ENCODE measurements around the gene PRPS2. TPM values are rescaled to one million over a fixed set of nuclear protein-coding genes. Genes with fewer than 3 reads are reported as not detected.

The PRPS2 gene
- total and polyA plus RNA-seq, 2 of the 8 experiments (the other 6 are each of a cell fraction or from before 2014, with no cell fraction given): 11.8 to 31.4 TPM

DNA sequence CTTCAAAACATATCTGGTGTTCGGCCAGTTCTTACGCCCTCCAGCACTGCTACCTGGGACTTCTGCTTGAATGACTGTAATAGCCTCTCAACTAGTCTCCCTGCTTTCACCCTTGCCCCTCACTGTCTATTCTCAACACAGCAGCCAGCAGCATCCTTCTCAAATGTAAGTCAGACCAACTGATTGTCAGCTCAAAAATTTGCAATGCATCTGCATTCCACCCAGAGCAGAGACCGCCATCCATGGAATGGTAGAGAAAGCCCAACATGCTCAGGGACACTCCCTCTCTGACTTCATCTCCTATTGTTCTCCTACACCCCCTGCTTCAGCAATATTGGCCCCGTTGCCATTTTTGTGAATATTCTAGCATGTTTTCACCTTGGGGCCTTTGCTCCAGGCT is 81.5 kb downstream of the PRPS2 start:
- FAIRE-seq (no peak), DNase-seq (ENCODE audit: low read depth in 1 of 2, low spot score in 2 of 2) (no peak)
- Histone ChIP-seq H3K27ac (ENCODE audit: low read depth, low read length) (no peak overlapping the region), H3K9me3 (ENCODE audit: insufficient read depth in 2 of 2, low read depth in 1 of 2, low read length in 1 of 2) (no peaks in the 10 kb centered on the region), H3K79me1 (ENCODE audit: low read depth, low read length) (no peaks in the 10 kb centered on the region), H4K8ac (ENCODE audit: extremely low read depth, insufficient read depth, low read length) (no peak overlapping the region), H2AFZ (ENCODE audit: low read length) (no peak overlapping the region), H3K4me2 (ENCODE audit: insufficient read depth in 1 of 2, low read depth in 2 of 2, low read length in 2 of 2) (no peak overlapping the region), H3K79me2 (ENCODE audit: control insufficient read depth in 1 of 2, insufficient read depth in 2 of 2, low read length in 2 of 2) (no peaks in the 10 kb centered on the region), H3K56ac (replicated peaks; ENCODE audit: insufficient read length, low read depth, low read length) (no peak overlapping the region), H3K23ac (ENCODE audit: insufficient read length) (no peak overlapping the region), H3K9ac (replicated peaks in 1 of 4; ENCODE audit: extremely low read depth in 1 of 4, low read depth in 3 of 4, low read length in 3 of 4) (no peak overlapping the region), H3K4me3 (ENCODE audit: extremely low read depth in 1 of 4, insufficient read depth in 2 of 4, low read depth in 3 of 4, low read length in 4 of 4) (no peak overlapping the region), H3K23me2 (ENCODE audit: low read depth, low read length) (no peaks in the 10 kb centered on the region), H2BK5ac (ENCODE audit: low read depth, low read length) (no peak overlapping the region), H2BK15ac (ENCODE audit: low read length) (no peak overlapping the region), H3K4me1 (replicated peaks in 1 of 4; ENCODE audit: control insufficient read depth in 3 of 4, insufficient read depth in 4 of 4, low read length in 3 of 4) (no peaks in the 10 kb centered on the region), H2BK20ac (ENCODE audit: low read length) (no peak overlapping the region), H3K18ac (ENCODE audit: extremely low read depth, low read length) (no peak overlapping the region), H4K20me1 (replicated peaks in 1 of 2; ENCODE audit: control insufficient read depth in 1 of 2, insufficient read depth in 2 of 2, low read length in 2 of 2) (no peaks in the 10 kb centered on the region), H2BK12ac (ENCODE audit: low read depth, low read length) (no peak overlapping the region), H2AK5ac (ENCODE audit: low read depth, low read length) (no peak overlapping the region), H2BK120ac (replicated peaks; ENCODE audit: low read depth, low read length) (no peak overlapping the region), H3K14ac (ENCODE audit: insufficient read length) (no peak overlapping the region), H3K4ac (replicated peaks; ENCODE audit: insufficient read length, low read depth, low read length) (no peak overlapping the region), H3K36me3 (ENCODE audit: control insufficient read depth in 2 of 4, insufficient read depth in 4 of 4, low read length in 3 of 4) (no peaks in the 10 kb centered on the region), H4K5ac (ENCODE audit: insufficient read length, low read depth, low read length) (no peak overlapping the region), H4K91ac (replicated peaks; ENCODE audit: insufficient read length, low read length) (no peak overlapping the region), H3K27me3 (replicated peaks in 1 of 4; ENCODE audit: control insufficient read depth in 3 of 4, extremely low read depth in 1 of 4, insufficient read depth in 3 of 4, low read length in 3 of 4) (no peaks in the 10 kb centered on the region)
- WGBS, 2 experiments (ENCODE audit: extremely low coverage in 1 of 2, insufficient coverage in 1 of 2, insufficient read length in 1 of 2, insufficient replicate concordance in 2 of 2, low coverage in 1 of 2, low lambda C conversion rate in 2 of 2, missing lambda C conversion rate in 1 of 2): 84% methylated on average over 3 of the region's 4 CpGs; no CpG with 5 or more reads in 1 of the 2 experiments
- ChIA-PET POLR2A (ENCODE audit: partially characterized antibody) (no interaction called here), CTCF (ENCODE audit: partially characterized antibody) (no interaction called here)
- TF ChIP-seq MAFK (IDR thresholded peaks at IDR 0.05; ENCODE audit: low read depth, low read length) (no peak), KDM4A (IDR thresholded peaks at IDR 0.05; ENCODE audit: low read depth, low read length, severe bottlenecking) (no peak), CHD2 (IDR thresholded peaks at IDR 0.05; ENCODE audit: low read length) (no peak), BCL11A (IDR thresholded peaks at IDR 0.05; ENCODE audit: low read depth in 2 of 2, low read length in 2 of 2) (no peak), CREB1 (IDR thresholded peaks at IDR 0.05) (no peak), ZNF274 (IDR thresholded peaks at IDR 0.05; ENCODE audit: borderline replicate concordance, extremely low read depth, low read length) (no peak), CEBPB (IDR thresholded peaks at IDR 0.05; ENCODE audit: low read depth, low read length) (no peak), USF2 (IDR thresholded peaks at IDR 0.05; ENCODE audit: low read length) (no peak), HDAC6 (IDR thresholded peaks at IDR 0.05; ENCODE audit: low read depth, low read length) (no peak)
